GM21717 (cell line): ENCODE measurements around the gene GOPC.
"Not testable (repeated sequence)": the region's sequence is repeated elsewhere in the genome, so short reads cannot be mapped to it uniquely, and the experiment has no call there.

Experiments used
- ATAC-seq: cut with Tn5 transposase; IDR thresholded peaks from one replicate; pipeline ENCODE4 v1.9.1; 2021; ENCODE audit warnings: mild to moderate bottlenecking, moderate library complexity; ENCODE audit not compliant: unreplicated experiment

GOPC gene

DNA sequence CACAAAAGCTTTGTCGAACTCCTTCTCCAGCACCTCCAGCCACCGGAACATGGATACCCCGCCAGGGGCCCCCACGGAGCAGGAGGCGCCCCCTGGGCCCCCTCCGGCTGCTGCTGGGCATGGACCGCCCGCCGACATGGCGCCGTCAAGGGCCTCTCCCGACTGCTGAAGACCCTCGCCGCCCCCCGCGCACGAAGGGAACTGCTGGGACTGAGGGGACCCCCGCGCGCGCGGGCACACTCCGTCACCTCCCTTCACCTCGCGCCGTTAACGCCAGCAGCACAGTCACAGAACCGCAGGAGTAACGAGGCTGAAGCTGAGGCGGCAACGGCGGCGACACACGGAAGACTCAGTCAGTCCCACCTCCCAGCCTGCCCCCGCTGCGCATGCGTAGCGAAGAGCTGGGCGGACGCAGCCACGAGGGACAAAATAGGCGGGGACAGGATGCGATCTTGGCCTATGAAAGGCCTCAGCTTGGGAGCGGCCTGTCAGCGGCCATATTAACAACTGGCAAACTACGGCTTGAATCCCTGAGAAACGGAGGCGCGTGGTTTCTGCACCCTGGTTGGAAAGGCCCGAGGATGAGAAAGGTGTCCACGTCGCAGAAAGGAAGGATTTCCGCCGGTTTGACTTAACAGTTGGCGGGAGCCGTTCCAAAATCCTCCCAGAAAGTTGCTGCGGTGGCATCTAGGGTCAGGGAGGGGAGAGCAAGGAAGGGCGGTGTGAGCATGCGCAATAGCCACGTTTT lies at the start of gene GOPC:
Gene GOPC, minus strand, starts transcription at position 361 of the 748 bp plus-strand sequence. Its CDS starts 223 bp downstream, at position 138.
- ATAC-seq = peak; percentile 91

GRCh38 chr6:117651984-117652383 lies 49.7 kb upstream of the GOPC start:
- not testable (repeated sequence) for ATAC-seq

DNA sequence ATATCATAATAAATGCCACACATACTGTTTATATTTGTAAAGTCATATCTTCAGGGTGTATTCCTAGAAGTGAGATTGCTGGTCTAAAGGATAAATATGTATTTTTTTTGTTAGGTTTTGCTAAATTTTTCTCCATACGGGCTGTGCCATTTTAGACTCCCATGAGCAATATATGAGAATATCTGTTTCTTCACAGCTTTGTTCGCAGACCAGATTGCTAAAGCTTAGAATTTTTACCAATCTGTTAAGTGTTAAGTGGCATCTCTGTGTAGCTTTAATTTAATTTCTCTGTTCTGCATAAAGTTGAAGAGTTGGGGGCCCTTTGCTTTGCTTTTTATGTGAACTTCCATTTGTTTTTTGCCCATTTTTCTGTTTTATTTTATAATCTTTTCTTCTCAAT lies 40.7 kb upstream of the GOPC start:
- no peak for ATAC-seq

GRCh38 chr6:117637770-117638169 lies 35.5 kb upstream of the GOPC start:
- ATAC-seq = no peak

- no peak for ATAC-seq
These were observed 26.9 kb upstream of the GOPC start for GRCh38 chr6:117629119-117629660.

- no peak for ATAC-seq
These were observed 25.2 kb upstream of the GOPC start for GRCh38 chr6:117627533-117627932.

GRCh38 chr6:117624869-117625481 lies 22.7 kb upstream of the GOPC start:
- ATAC-seq = no peak

DNA sequence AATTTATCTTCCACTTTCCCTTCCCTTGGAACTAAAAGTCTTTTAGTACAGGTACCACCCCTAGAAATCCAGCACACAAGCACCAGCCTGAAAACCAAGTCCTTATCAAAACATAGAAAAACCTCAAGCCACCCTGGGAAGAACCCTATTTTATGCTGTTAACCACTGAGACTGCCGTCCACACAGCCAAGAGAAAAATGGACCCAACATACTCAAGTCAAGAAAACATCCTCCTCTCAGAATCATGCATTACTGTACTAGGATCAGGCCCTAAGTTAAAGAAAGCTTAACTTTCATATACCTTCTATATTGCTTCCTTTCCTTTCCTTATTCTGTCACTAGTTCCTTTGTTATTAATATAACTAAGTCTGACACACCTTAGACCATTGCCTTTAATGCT lies 16.9 kb upstream of the GOPC start:
- ATAC-seq = no peak

- ATAC-seq = no peak
These were observed 15.1 kb upstream of the GOPC start for GRCh38 chr6:117617210-117618035.

DNA sequence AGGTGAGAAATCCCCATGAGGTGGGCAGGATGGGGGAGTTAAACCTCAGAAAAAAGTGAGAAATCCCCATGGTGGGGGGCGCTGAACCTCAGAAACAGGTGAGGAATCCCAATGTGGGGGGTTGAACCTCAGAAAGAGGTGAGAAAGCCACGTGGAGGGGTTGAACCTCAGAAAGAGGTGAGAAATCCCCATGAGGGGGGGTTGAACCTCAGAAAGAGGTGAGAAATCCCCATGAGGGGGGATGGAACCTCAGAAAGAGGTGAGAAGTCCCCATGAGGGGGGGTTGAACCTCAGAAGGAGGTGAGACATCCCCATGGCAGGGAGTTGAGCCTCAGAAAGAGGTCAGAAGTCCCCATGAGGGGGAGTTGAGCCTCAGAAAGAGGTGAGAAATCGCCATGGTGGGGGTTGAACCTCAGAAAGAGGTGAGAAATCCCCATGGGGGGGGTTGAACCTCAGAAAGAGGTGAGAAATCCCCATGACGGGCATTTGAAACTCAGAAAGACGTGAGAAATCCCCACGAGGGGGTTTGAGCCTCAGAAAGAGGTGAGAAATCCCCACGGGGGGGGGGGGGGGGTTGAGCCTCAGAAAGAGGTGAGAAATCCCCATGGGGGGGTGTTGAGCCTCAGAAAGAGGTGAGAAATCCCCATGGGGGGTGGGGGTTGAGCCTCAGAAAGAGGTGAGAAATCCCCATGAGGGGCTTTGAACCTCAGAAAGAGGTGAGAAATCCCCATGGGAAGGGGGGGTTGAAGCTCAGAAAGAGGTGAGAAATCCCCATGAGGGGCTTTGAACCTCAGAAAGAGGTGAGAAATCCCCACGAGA lies 14.3 kb upstream of the GOPC start:
- no peak for ATAC-seq

GRCh38 chr6:117615750-117616390 lies 13.6 kb upstream of the GOPC start:
- ATAC-seq = no peak

DNA sequence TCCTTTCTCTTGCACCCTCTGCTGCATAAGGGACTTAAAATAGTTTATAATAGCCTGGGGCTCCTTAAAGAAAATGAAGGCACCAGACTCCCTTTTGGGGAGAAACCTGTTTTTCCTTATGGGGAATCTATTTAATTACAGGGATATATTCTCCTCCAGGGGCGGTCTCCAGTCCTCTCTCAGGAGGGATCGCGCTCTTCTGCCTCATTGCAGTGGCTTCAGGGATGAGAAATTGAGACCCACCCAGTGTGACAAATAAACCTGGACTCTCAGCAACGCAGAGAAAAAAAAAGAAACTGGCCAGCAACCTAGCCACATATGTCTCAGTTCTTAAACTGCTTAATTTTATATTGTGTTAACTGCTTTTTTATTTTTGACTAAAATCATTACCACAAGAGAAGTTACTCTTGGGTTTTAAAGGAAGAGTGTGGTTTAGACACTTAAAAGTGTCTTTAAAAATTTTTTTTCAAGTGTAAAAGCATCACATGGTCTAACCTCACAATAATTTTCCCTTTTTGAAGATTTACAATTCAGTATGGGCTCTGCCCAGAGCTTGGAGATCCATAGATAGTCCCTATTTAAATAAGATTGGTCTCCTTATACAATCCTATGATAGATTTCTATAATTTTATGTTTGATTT lies 11.7 kb upstream of the GOPC start:
- ATAC-seq = no peak

GRCh38 chr6:117607511-117607910 lies 5.2 kb upstream of the GOPC start:
- peak; percentile 32 for ATAC-seq

- peak; percentile 46 for ATAC-seq
These were observed 3.0 kb upstream of the GOPC start for GRCh38 chr6:117605169-117605826.

DNA sequence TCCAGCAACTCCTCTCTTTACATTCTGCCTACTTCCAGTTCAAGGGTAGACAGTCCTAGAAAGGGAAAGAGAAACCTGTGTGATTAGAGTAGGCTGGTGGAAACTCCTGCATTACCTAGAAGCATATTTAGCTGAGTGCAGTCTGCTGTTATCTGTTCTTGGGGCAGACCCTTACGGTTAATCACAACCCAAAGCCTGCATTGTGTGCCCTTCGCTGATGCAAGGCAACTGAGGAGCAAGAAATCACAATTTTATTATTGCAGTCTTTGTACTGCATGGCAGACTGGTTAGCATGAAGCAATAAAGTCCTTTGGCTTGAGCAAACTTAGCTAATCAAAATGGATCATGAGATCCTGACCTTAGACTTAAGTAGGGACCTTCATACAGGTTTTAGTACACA lies 1.5 kb upstream of the GOPC start:
- ATAC-seq = no peak

DNA sequence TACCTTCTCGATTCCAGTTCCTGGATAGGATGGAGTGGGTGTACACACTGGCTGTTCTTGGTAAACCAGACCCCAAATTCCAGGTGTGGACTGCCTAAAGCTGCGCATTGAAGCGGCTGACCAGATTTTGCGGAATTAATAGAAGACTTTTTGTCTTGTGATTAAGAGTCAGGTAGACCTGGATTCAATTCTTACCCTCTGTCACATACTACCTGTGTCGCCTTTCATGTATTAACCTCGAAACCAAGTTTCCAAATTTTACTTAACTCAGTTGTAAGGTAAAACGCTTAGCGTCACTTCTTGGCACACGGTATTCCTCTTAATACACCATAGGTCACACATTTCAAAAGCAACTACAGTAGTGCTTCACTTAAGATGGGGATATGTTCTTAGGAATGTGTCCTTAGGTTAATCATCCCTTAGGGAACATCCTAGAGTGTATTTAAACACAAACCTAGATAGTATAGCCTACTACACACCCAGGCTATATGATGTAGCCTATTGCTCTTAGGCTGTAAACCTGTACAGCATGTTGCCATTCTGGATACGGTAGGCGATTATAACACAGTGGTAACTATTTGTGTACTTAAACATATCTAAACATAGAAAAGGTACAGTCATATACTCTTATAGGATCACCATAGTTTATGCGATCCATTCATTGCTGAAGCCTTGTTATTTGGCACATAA lies 733 bp upstream of the GOPC start:
- no peak for ATAC-seq

DNA sequence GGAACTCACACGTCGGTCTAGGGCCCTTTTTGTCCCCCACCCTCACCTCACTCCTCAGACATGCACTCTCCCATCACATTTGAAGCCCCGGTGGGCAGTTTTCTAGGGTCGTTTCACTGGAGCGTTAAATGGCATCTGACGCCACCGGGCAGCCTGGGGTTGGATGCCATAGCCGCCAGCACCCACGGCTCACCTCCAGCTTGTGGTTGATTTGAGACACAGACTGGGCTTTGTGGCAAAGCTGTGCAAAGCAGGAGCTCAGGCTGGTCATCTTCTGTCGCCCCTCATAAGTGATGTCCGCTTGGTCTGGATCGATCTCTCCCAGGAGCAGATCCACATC lies 530 bp downstream of the GOPC start:
- peak; percentile 23 for ATAC-seq

- no peak for ATAC-seq
These were observed 2.1 kb downstream of the GOPC start for GRCh38 chr6:117600008-117600743.
